HepG2 (cell line): ENCODE data around the gene ZFAND3. TPM values are rescaled to one million over a fixed set of nuclear protein-coding genes. Genes with fewer than 3 reads are reported as not detected.

Experiments
- ATAC-seq: fragments of 200-7000 bp; cut with Tn5 transposase; 3 replicates; pipeline ENCODE4 v1.9.1; 2020; ENCODE audit warnings: mild to moderate bottlenecking, moderate library complexity
- BruUV-seq: library from RNA; stranded (reverse); fragments of 400-500 nt; replicated peaks from 2 replicates; lab custom pipeline; 2021; lab: Mats Ljungman, UMichigan
- CTCF ChIA-PET: fragments of 300-600 bp; formaldehyde crosslinking; extraction: SDS; loops from one replicate; lab custom pipeline; 2021; ENCODE audit warnings: low total read pairs, inconsistent platforms, low intra/inter-chr PET ratio; lab: Yijun Ruan, JAX
- POLR2A ChIA-PET: fragments of 350-600 bp; sonication (Branson Sonifier 250); formaldehyde crosslinking; loops from one replicate; lab custom pipeline; 2020; ENCODE audit warnings: antibody characterized with exemption, inconsistent platforms; lab: Yijun Ruan, JAX
- DNase-seq: peaks from one replicate; pipeline ENCODE4 v3.0.0-alpha.2; 2015; ENCODE audit warnings: low spot score
- FAIRE-seq: peaks from 3 replicates; lab custom pipeline; 2011; peaks lifted over from hg19 to GRCh38; lab: Jason Lieb, UNC
- H2AFZ ChIP-seq: one replicate; pipeline ENCODE4 v1.6.1; 2011; ENCODE audit warnings: low read length, inconsistent platforms
- H3K27ac ChIP-seq: fragments of 300-600 bp; 3 replicates; pipeline ENCODE4 v1.8.0; 2011; ENCODE audit warnings: mixed run types, mild to moderate bottlenecking, mixed read lengths, low read length, inconsistent platforms; ENCODE audit not compliant: insufficient read depth; ENCODE audit errors: extremely low read length
- H3K27me3 ChIP-seq, 2 experiments: fragments of 200-600 bp in 1 of 2; 2 replicates in 1 of 2; 3 replicates in 1 of 2; pipeline versions ENCODE4 v1.6.0 to v1.8.0; 2011; ENCODE audit warnings: low read length in 2 of 2, mild to moderate bottlenecking in 2 of 2, moderate library complexity in 2 of 2, inconsistent platforms in 1 of 2; ENCODE audit not compliant: insufficient read depth in 2 of 2, control insufficient read depth in 1 of 2
- H3K36me3 ChIP-seq, 2 experiments: fragments of 200-600 bp in 1 of 2; replicated peaks in 1 of 2; 2 replicates in 1 of 2; 3 replicates in 1 of 2; pipeline versions ENCODE4 v1.5.1 to v1.8.0; 2011; ENCODE audit warnings: low read length in 2 of 2, inconsistent platforms in 1 of 2; ENCODE audit not compliant: insufficient read depth in 2 of 2, control insufficient read depth in 1 of 2
- H3K4me1 ChIP-seq: 2 replicates; pipeline ENCODE4 v1.5.1; 2012; ENCODE audit warnings: low read length, inconsistent platforms; ENCODE audit not compliant: insufficient read depth
- H3K4me2 ChIP-seq: 2 replicates; pipeline ENCODE4 v1.6.0; 2011; ENCODE audit warnings: low read depth, low read length, inconsistent platforms
- H3K4me3 ChIP-seq, 3 experiments: fragments of 200-600 bp in 1 of 3; sonication (generic), shearing (Covaris generic) in 1 of 3; replicated peaks in 1 of 3; 2 replicates each; pipeline ENCODE4 v1.5.1; 2011 to 2016; ENCODE audit warnings: low read length in 3 of 3, inconsistent platforms in 2 of 3, low read depth in 2 of 3, mild to moderate bottlenecking in 2 of 3, control low read depth in 1 of 3, mixed read lengths in 1 of 3; ENCODE audit not compliant: insufficient read depth in 1 of 3
- H3K79me2 ChIP-seq: one replicate; pipeline ENCODE4 v1.6.1; 2011; ENCODE audit warnings: low read length, inconsistent platforms; ENCODE audit not compliant: insufficient read depth
- H3K9ac ChIP-seq: 2 replicates; pipeline ENCODE4 v1.6.0; 2011; ENCODE audit warnings: mild to moderate bottlenecking, low read depth, low read length, inconsistent platforms; ENCODE audit not compliant: insufficient read depth
- H3K9me3 ChIP-seq: 2 replicates; pipeline ENCODE4 v1.5.1; 2012; ENCODE audit warnings: mild to moderate bottlenecking, low read length
- H4K20me1 ChIP-seq: 2 replicates; pipeline ENCODE4 v1.6.0; 2011; ENCODE audit warnings: inconsistent platforms, mild to moderate bottlenecking, low read length, moderate library complexity; ENCODE audit not compliant: insufficient read depth
- PAWR ChIP-seq: sonication (generic); formaldehyde crosslinking; IDR thresholded peaks from 2 replicates; pipeline ENCODE4 v1.4.0; 2020; ENCODE audit warnings: missing genetic modification reagents, mild to moderate bottlenecking, borderline replicate concordance
- ZNF230 ChIP-seq: sonication (generic); formaldehyde crosslinking; IDR thresholded peaks from 2 replicates; pipeline ENCODE4 v1.4.0; 2020; ENCODE audit warnings: mild to moderate bottlenecking, missing genetic modification reagents
- WGBS: methylation state at CpG from one replicate; pipeline ENCODE4 v1.1.6; 2017; ENCODE audit warnings: low lambda C conversion rate; 5-methylcytosine and 5-hydroxymethylcytosine counted together
- in situ Hi-C: cut with HindIII; loops from 2 replicates; pipeline ENCODE4 v1.10.0; 2017; ENCODE audit warnings: low pct_unique_long_range_greater_than_20kb; ENCODE audit not compliant: extremely low pct_ligation_motif_present
- intact Hi-C: fragments of 100-400 bp; cut with micrococcal nuclease; formaldehyde crosslinking; loops from one replicate; pipeline ENCODE4 v1.10.0; 2022; ENCODE audit not compliant: unreplicated experiment
- polyA plus RNA-seq, 8 experiments: library from polyadenylated mRNA; depleted of rRNA in 3 of 8; stranded (reverse) in 7 of 8; unstranded in 1 of 8; fragments of >200 nt; fragmentation: Illumina TruSeq in 4 of 8; extraction: Trizol in 4 of 8; gene quantifications; 2 replicates each; pipeline versions ENCODE4 v1.2.1 to v1.2.3, GENCODE V29; 2011 to 2016; ENCODE audit warnings: low read depth in 4 of 8, missing spikeins in 1 of 8, mixed read lengths in 1 of 8; ENCODE audit not compliant: insufficient read depth in 1 of 8
- total RNA-seq, 5 experiments: library from RNA; depleted of rRNA; stranded (reverse); fragments of >200 nt; fragmentation: Illumina TruSeq; extraction: Trizol; gene quantifications; 2 replicates each; pipeline ENCODE4 v1.2.3, GENCODE V29; 2016; ENCODE audit warnings: low read depth in 1 of 5
- TF ChIP-seq, protein P1 (sequence below), 2 experiments: sonication (generic) in 1 of 2; formaldehyde crosslinking in 1 of 2; IDR thresholded peaks; 2 replicates each; pipeline versions ENCODE4 v1.4.0 to v1.6.1; 2018 to 2020; ENCODE audit warnings: missing genetic modification reagents in 2 of 2, borderline replicate concordance in 1 of 2, low read depth in 1 of 2, mild to moderate bottlenecking in 1 of 2, missing biosample characterization in 1 of 2
- TF ChIP-seq, protein P2 (sequence below), 2 experiments: fragments of 450-650 bp in 1 of 2; sonication (generic) in 1 of 2; formaldehyde crosslinking in 1 of 2; IDR thresholded peaks; 2 replicates each; pipeline versions ENCODE4 v1.6.1 to v1.8.0; 2016 to 2022; ENCODE audit warnings: antibody characterized with exemption in 1 of 2, mild to moderate bottlenecking in 1 of 2, missing genetic modification reagents in 1 of 2

The ZFAND3 gene
- total and polyA plus RNA-seq, 2 of the 13 experiments (the other 11 are each of a cell fraction or from before 2014, with no cell fraction given), result 16.4 to 17.1 TPM

DNA sequence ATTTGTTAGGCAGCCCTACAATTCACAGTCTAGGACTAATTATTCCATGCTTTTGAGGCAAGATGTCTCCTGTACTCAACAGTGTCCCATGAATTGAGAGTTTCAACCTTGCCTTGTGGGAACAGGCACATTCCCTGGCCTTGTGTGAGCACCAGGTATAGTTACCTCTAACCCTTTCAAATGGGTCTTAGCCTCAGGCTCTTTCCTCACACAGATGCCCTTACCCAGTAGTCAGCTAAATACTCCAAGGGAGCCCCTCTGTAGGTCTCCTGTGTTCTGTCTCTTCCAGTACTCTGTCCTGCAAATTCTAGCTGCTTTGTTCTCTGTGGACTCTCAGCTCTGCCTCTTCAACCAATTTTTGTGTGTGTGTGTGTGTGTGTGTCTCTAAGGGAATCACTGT lies 135.3 kb downstream of the ZFAND3 start:
- intact Hi-C loops, result no loop called here
- no peak for TF ChIP-seq PAWR (CRISPR knock-in tag)
- TF ChIP-seq, protein P1, sequence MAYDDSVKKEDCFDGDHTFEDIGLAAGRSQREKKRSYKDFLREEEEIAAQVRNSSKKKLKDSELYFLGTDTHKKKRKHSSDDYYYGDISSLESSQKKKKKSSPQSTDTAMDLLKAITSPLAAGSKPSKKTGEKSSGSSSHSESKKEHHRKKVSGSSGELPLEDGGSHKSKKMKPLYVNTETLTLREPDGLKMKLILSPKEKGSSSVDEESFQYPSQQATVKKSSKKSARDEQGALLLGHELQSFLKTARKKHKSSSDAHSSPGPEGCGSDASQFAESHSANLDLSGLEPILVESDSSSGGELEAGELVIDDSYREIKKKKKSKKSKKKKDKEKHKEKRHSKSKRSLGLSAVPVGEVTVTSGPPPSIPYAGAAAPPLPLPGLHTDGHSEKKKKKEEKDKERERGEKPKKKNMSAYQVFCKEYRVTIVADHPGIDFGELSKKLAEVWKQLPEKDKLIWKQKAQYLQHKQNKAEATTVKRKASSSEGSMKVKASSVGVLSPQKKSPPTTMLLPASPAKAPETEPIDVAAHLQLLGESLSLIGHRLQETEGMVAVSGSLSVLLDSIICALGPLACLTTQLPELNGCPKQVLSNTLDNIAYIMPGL (CRISPR knock-in tag; IDR thresholded peaks at IDR 0.05; ENCODE audit: borderline replicate concordance in 1 of 2, low read depth in 1 of 2), result no peak
- DNase-seq, result no peak
- no peaks in the 10 kb centered on the region for H3K9me3 ChIP-seq
- peaks cover 6% of the 10 kb centered on the region for H3K4me1 ChIP-seq
- peaks cover 60% of the 10 kb centered on the region for H3K79me2 ChIP-seq
- no peak overlapping the region for H3K27ac ChIP-seq
- no TSS peak for BruUV-seq
- H3K4me2 ChIP-seq, result no peak overlapping the region
- CTCF ChIA-PET, result no interaction called here
- H3K27me3 ChIP-seq, result no peaks in the 10 kb centered on the region
- ATAC-seq, result no peak
- no peaks in the 10 kb centered on the region for H3K36me3 ChIP-seq
- no peak for FAIRE-seq
- POLR2A ChIA-PET, result no interaction called here
- H2AFZ ChIP-seq, result no peak overlapping the region
- H3K4me3 ChIP-seq, result no peak overlapping the region
- H3K9ac ChIP-seq, result no peak overlapping the region
- in situ Hi-C loops, result no loop called here
- H4K20me1 ChIP-seq, result 0 out of 2 replicates have a peak, but pooled peaks cover 6% of the 10 kb centered on the region

DNA sequence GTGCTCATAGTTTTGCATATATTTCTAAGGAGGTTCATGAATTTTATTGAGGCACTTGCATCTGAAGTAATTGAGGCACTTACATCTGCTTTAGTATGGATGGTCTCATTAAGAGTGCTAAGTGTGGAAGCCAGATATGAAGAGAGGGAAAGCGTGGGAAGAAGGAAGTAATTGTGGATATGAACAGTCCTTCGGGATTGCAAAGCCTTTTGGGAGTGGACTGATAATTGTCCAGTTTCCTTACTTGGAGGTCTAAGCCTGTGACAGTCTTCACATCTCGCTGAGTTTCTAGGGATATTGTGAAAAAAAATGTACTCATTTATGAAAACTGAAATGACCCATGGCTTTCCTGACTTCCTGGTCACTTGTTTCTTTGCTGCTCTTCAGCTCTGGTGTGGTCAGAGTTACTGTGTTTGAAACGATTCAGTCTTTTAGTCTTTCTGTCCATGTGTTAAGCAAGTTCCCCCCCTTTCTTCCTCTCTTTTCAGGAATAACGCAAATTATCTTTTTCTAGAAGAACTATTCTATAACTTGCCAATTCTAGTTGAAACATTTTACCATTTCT lies 137.3 kb downstream of the ZFAND3 start:
- in situ Hi-C loops (no loop called here), intact Hi-C loops (no loop called here)
- Histone ChIP-seq H3K4me1 (no peaks in the 10 kb centered on the region), H3K79me2 (peaks cover 45% of the 10 kb centered on the region), H3K9ac (no peak overlapping the region), H3K9me3 (no peaks in the 10 kb centered on the region), H2AFZ (no peak overlapping the region), H3K36me3 (no peaks in the 10 kb centered on the region), H3K27me3 (no peaks in the 10 kb centered on the region), H3K4me2 (no peak overlapping the region), H3K27ac (no peak overlapping the region), H3K4me3 (no peak overlapping the region), H4K20me1 (0 out of 2 replicates have a peak, but pooled peaks cover 1% of the 10 kb centered on the region)
- FAIRE-seq (no peak), ATAC-seq (no peak), DNase-seq (no peak)
- WGBS, result 90% methylated on average over 5 of the region's 5 CpGs
- CTCF ChIA-PET, result no interaction called here
- POLR2A ChIA-PET, result no interaction called here
- BruUV-seq, result no TSS peak
- TF ChIP-seq, protein P2, sequence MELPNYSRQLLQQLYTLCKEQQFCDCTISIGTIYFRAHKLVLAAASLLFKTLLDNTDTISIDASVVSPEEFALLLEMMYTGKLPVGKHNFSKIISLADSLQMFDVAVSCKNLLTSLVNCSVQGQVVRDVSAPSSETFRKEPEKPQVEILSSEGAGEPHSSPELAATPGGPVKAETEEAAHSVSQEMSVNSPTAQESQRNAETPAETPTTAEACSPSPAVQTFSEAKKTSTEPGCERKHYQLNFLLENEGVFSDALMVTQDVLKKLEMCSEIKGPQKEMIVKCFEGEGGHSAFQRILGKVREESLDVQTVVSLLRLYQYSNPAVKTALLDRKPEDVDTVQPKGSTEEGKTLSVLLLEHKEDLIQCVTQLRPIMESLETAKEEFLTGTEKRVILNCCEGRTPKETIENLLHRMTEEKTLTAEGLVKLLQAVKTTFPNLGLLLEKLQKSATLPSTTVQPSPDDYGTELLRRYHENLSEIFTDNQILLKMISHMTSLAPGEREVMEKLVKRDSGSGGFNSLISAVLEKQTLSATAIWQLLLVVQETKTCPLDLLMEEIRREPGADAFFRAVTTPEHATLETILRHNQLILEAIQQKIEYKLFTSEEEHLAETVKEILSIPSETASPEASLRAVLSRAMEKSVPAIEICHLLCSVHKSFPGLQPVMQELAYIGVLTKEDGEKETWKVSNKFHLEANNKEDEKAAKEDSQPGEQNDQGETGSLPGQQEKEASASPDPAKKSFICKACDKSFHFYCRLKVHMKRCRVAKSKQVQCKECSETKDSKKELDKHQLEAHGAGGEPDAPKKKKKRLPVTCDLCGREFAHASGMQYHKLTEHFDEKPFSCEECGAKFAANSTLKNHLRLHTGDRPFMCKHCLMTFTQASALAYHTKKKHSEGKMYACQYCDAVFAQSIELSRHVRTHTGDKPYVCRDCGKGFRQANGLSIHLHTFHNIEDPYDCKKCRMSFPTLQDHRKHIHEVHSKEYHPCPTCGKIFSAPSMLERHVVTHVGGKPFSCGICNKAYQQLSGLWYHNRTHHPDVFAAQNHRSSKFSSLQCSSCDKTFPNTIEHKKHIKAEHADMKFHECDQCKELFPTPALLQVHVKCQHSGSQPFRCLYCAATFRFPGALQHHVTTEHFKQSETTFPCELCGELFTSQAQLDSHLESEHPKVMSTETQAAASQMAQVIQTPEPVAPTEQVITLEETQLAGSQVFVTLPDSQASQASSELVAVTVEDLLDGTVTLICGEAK (IDR thresholded peaks at IDR 0.05), result no peak
- TF ChIP-seq, protein P2 (CRISPR knock-in tag; IDR thresholded peaks at IDR 0.05), result no peak
- no peak for TF ChIP-seq ZNF230 (CRISPR knock-in tag)
